ENCODE data around the gene SH3RF3. TPM values are rescaled to one million over a fixed set of nuclear protein-coding genes. Genes with fewer than 3 reads are reported as not detected.

Gene SH3RF3
- total and polyA plus RNA-seq, 10 of the 15 experiments (the other 5 are each of a cell fraction or from before 2014, with no cell fraction given) = 0.08 to 8.8 (median 2.3) TPM

GRCh38 chr2:109435066-109435690, 306.2 kb downstream of the SH3RF3 start:
- Histone ChIP-seq H2AFZ (ENCODE audit: control insufficient read depth, low read depth, low read length) (no peak overlapping the region), H4K20me1 (ENCODE audit: control insufficient read depth, insufficient read depth) (no peaks in the 10 kb centered on the region), H3K4me2 (ENCODE audit: control insufficient read depth, insufficient read depth) (no peak overlapping the region), H3K9me3 (replicated peaks; ENCODE audit: control insufficient read depth, insufficient read depth, low read length) (no peaks in the 10 kb centered on the region; the same call in 2 of the 3 replicates), H3K9ac (ENCODE audit: control insufficient read depth, insufficient read depth, low read length) (no peak overlapping the region), H3K27me3 (replicated peaks in 1 of 2; ENCODE audit: control insufficient read depth in 2 of 2, insufficient read depth in 2 of 2, low read length in 1 of 2) (no peaks in the 10 kb centered on the region), H3K36me3 (ENCODE audit: control insufficient read depth in 2 of 2, insufficient read depth in 2 of 2, low read length in 1 of 2) (no peaks in the 10 kb centered on the region), H3K27ac (ENCODE audit: control insufficient read depth, insufficient read depth) (no peak overlapping the region), H3K79me2 (ENCODE audit: control insufficient read depth, insufficient read depth, low read length) (no peaks in the 10 kb centered on the region), H3K4me3 (no peak overlapping the region), H3K4me1 (ENCODE audit: control insufficient read depth, insufficient read depth, low read length) (no peaks in the 10 kb centered on the region)
- ATAC-seq (no peak), FAIRE-seq (no peak), DNase-seq (ENCODE audit: low read depth, low spot score) (no peak)
- intact Hi-C loops (cut with micrococcal nuclease; ENCODE audit: unreplicated experiment) (no loop called here), in situ Hi-C loops (cut with MboI) (no loop called here)
- ChIA-PET SMC1A (ENCODE audit: uncharacterized antibody, unreplicated experiment) (interaction anchor here (1.1 to 2.1 kb wide), 2 partner anchors 10 to 12 kb away, joined by 3 to 4 read pairs; no protein-coding TSS in a partner anchor), CTCF (interaction anchor here (1.6 kb wide), 1 partner anchor 75 kb away, joined by 5 read pairs; no protein-coding TSS in a partner anchor), RAD21 (ENCODE audit: unreplicated experiment) (no interaction called here), POLR2A (no interaction called here)
- TF ChIP-seq SRF (IDR thresholded peaks at IDR 0.05; ENCODE audit: low read depth in 2 of 2, low read length in 2 of 2) = no peak
- no peak for TF ChIP-seq KLF5 (IDR thresholded peaks at IDR 0.05; ENCODE audit: partially characterized antibody)
- no peak for TF ChIP-seq PAX8 (IDR thresholded peaks at IDR 0.05)
- TF ChIP-seq IRF3 (IDR thresholded peaks at IDR 0.05) = no peak
- no peak for TF ChIP-seq GATAD2B (conservative IDR thresholded peaks at IDR 0.05; ENCODE audit: low read depth)
- TF ChIP-seq, protein P1, sequence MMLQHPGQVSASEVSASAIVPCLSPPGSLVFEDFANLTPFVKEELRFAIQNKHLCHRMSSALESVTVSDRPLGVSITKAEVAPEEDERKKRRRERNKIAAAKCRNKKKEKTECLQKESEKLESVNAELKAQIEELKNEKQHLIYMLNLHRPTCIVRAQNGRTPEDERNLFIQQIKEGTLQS (IDR thresholded peaks at IDR 0.05; ENCODE audit: borderline replicate concordance, extremely low read depth, low read depth, low read length) = no peak
- TF ChIP-seq STAT3 (IDR thresholded peaks at IDR 0.05; ENCODE audit: low read depth, low read length) = no peak
- TF ChIP-seq KAT2A (conservative IDR thresholded peaks at IDR 0.05; ENCODE audit: control insufficient read depth, low read depth, low read length) = no peak
- no peak for TF ChIP-seq ZNF274 (IDR thresholded peaks at IDR 0.05; ENCODE audit: insufficient read depth, insufficient read length)
- TF ChIP-seq, protein P2, sequence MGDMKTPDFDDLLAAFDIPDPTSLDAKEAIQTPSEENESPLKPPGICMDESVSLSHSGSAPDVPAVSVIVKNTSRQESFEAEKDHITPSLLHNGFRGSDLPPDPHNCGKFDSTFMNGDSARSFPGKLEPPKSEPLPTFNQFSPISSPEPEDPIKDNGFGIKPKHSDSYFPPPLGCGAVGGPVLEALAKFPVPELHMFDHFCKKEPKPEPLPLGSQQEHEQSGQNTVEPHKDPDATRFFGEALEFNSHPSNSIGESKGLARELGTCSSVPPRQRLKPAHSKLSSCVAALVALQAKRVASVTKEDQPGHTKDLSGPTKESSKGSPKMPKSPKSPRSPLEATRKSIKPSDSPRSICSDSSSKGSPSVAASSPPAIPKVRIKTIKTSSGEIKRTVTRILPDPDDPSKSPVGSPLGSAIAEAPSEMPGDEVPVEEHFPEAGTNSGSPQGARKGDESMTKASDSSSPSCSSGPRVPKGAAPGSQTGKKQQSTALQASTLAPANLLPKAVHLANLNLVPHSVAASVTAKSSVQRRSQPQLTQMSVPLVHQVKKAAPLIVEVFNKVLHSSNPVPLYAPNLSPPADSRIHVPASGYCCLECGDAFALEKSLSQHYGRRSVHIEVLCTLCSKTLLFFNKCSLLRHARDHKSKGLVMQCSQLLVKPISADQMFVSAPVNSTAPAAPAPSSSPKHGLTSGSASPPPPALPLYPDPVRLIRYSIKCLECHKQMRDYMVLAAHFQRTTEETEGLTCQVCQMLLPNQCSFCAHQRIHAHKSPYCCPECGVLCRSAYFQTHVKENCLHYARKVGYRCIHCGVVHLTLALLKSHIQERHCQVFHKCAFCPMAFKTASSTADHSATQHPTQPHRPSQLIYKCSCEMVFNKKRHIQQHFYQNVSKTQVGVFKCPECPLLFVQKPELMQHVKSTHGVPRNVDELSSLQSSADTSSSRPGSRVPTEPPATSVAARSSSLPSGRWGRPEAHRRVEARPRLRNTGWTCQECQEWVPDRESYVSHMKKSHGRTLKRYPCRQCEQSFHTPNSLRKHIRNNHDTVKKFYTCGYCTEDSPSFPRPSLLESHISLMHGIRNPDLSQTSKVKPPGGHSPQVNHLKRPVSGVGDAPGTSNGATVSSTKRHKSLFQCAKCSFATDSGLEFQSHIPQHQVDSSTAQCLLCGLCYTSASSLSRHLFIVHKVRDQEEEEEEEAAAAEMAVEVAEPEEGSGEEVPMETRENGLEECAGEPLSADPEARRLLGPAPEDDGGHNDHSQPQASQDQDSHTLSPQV (IDR thresholded peaks at IDR 0.05) = no peak
- 30% methylated on average over 11 of the region's 11 CpGs for WGBS (ENCODE audit: insufficient coverage, insufficient replicate concordance, low lambda C conversion rate, missing lambda C conversion rate)
- no TSS peak for BruUV-seq (replicated peaks)

All from GM12878 (cell line).